ENCODE data around the gene STXBP2.
A peak's percentile ranks its signal among the peaks of the same experiment; 100 is the strongest.

The STXBP2 gene

GRCh38 chr19:7618348-7618747, 18.6 kb upstream of the STXBP2 start:
- H3K27ac Mint-ChIP-seq (ENCODE audit: low read depth): peak overlapping the region; percentile 50
- no peak for ATAC-seq (replicated peaks; ENCODE audit: extremely low read depth, poor library complexity, severe bottlenecking)
- H3K36me3 Mint-ChIP-seq (ENCODE audit: insufficient read depth): peaks cover 26% of the 10 kb centered on the region

GRCh38 chr19:7618771-7619510, 18.0 kb upstream of the STXBP2 start:
- Mint-ChIP-seq H3K9me3 (no peaks in the 10 kb centered on the region), H3K36me3 (ENCODE audit: insufficient read depth) (peaks cover 30% of the 10 kb centered on the region), H3K27ac (ENCODE audit: low read depth) (peak overlapping the region; percentile 50), H3K4me1 (peaks cover 8% of the 10 kb centered on the region), H3K4me3 (no peak overlapping the region), H3K27me3 (no peaks in the 10 kb centered on the region)
- ATAC-seq (replicated peaks; ENCODE audit: extremely low read depth, poor library complexity, severe bottlenecking) (no peak), DNase-seq (ENCODE audit: low spot score in 2 of 2) (no peak)

More at GRCh38 chr19:7618348-7618747, 18.6 kb upstream of the STXBP2 start:
- no peak overlapping the region for H3K4me3 Mint-ChIP-seq
- H3K4me1 Mint-ChIP-seq: peaks cover 8% of the 10 kb centered on the region
- no peaks in the 10 kb centered on the region for H3K27me3 Mint-ChIP-seq
- no peaks in the 10 kb centered on the region for H3K9me3 Mint-ChIP-seq
- no peak for DNase-seq (ENCODE audit: low spot score in 2 of 2)

- no peaks in the 10 kb centered on the region for H3K27me3 Mint-ChIP-seq
- no peak overlapping the region for H3K4me3 Mint-ChIP-seq
- ATAC-seq (replicated peaks; ENCODE audit: extremely low read depth, poor library complexity, severe bottlenecking): no peak
- H3K27ac Mint-ChIP-seq (ENCODE audit: low read depth): no peak overlapping the region
- peaks cover 8% of the 10 kb centered on the region for H3K4me1 Mint-ChIP-seq
- DNase-seq (ENCODE audit: low spot score in 2 of 2): no peak
- H3K36me3 Mint-ChIP-seq (ENCODE audit: insufficient read depth): peaks cover 34% of the 10 kb centered on the region
- no peaks in the 10 kb centered on the region for H3K9me3 Mint-ChIP-seq
Observed at GRCh38 chr19:7619671-7620441, 17.1 kb upstream of the STXBP2 start.

- H3K4me1 Mint-ChIP-seq: peaks cover 8% of the 10 kb centered on the region
- peaks cover 39% of the 10 kb centered on the region for H3K36me3 Mint-ChIP-seq (ENCODE audit: insufficient read depth)
- no peak for ATAC-seq (replicated peaks; ENCODE audit: extremely low read depth, poor library complexity, severe bottlenecking)
- no peaks in the 10 kb centered on the region for H3K27me3 Mint-ChIP-seq
- no peak overlapping the region for H3K27ac Mint-ChIP-seq (ENCODE audit: low read depth)
- no peak overlapping the region for H3K4me3 Mint-ChIP-seq
- no peaks in the 10 kb centered on the region for H3K9me3 Mint-ChIP-seq
- DNase-seq (ENCODE audit: low spot score in 2 of 2): no peak
Observed at GRCh38 chr19:7620442-7621412, 16.2 kb upstream of the STXBP2 start.

GRCh38 chr19:7622933-7623685, 13.8 kb upstream of the STXBP2 start:
- H3K27me3 Mint-ChIP-seq: no peaks in the 10 kb centered on the region
- H3K4me1 Mint-ChIP-seq: peaks cover 14% of the 10 kb centered on the region
- no peak overlapping the region for H3K4me3 Mint-ChIP-seq
- H3K36me3 Mint-ChIP-seq (ENCODE audit: insufficient read depth): peaks cover 53% of the 10 kb centered on the region
- H3K27ac Mint-ChIP-seq (ENCODE audit: low read depth): peak overlapping the region; percentile 49
- DNase-seq (ENCODE audit: low spot score in 2 of 2) (no peak), ATAC-seq (replicated peaks; ENCODE audit: extremely low read depth, poor library complexity, severe bottlenecking) (no peak)
- no peaks in the 10 kb centered on the region for H3K9me3 Mint-ChIP-seq

- DNase-seq (ENCODE audit: low spot score in 2 of 2) (no peak), ATAC-seq (replicated peaks; ENCODE audit: extremely low read depth, poor library complexity, severe bottlenecking) (no peak)
- H3K4me1 Mint-ChIP-seq: peaks cover 15% of the 10 kb centered on the region
- no peak overlapping the region for H3K4me3 Mint-ChIP-seq
- peaks cover 54% of the 10 kb centered on the region for H3K36me3 Mint-ChIP-seq (ENCODE audit: insufficient read depth)
- H3K27ac Mint-ChIP-seq (ENCODE audit: low read depth): no peak overlapping the region
- no peaks in the 10 kb centered on the region for H3K27me3 Mint-ChIP-seq
- H3K9me3 Mint-ChIP-seq: no peaks in the 10 kb centered on the region
Observed at GRCh38 chr19:7623725-7624603, 12.9 kb upstream of the STXBP2 start.

GRCh38 chr19:7624810-7625209, 12.1 kb upstream of the STXBP2 start:
- H3K27ac Mint-ChIP-seq (ENCODE audit: low read depth): no peak overlapping the region
- no peaks in the 10 kb centered on the region for H3K9me3 Mint-ChIP-seq
- no peaks in the 10 kb centered on the region for H3K27me3 Mint-ChIP-seq
- ATAC-seq (replicated peaks; ENCODE audit: extremely low read depth, poor library complexity, severe bottlenecking) (no peak), DNase-seq (ENCODE audit: low spot score in 2 of 2) (no peak)
- peaks cover 59% of the 10 kb centered on the region for H3K36me3 Mint-ChIP-seq (ENCODE audit: insufficient read depth)
- H3K4me1 Mint-ChIP-seq: peaks cover 23% of the 10 kb centered on the region
- no peak overlapping the region for H3K4me3 Mint-ChIP-seq

GRCh38 chr19:7625763-7626372, 11.0 kb upstream of the STXBP2 start:
- Mint-ChIP-seq H3K27ac (ENCODE audit: low read depth) (no peak overlapping the region), H3K27me3 (no peaks in the 10 kb centered on the region), H3K4me3 (no peak overlapping the region), H3K4me1 (peaks cover 34% of the 10 kb centered on the region), H3K9me3 (no peaks in the 10 kb centered on the region), H3K36me3 (ENCODE audit: insufficient read depth) (peaks cover 59% of the 10 kb centered on the region)
- DNase-seq (ENCODE audit: low spot score in 2 of 2) (no peak), ATAC-seq (replicated peaks; ENCODE audit: extremely low read depth, poor library complexity, severe bottlenecking) (no peak)

- peaks cover 35% of the 10 kb centered on the region for H3K4me1 Mint-ChIP-seq
- no peak overlapping the region for H3K27ac Mint-ChIP-seq (ENCODE audit: low read depth)
- ATAC-seq (replicated peaks; ENCODE audit: extremely low read depth, poor library complexity, severe bottlenecking): no peak
- H3K4me3 Mint-ChIP-seq: peak overlapping the region; percentile 50
- H3K9me3 Mint-ChIP-seq: no peaks in the 10 kb centered on the region
- DNase-seq (ENCODE audit: low spot score in 2 of 2): no peak
- peaks cover 54% of the 10 kb centered on the region for H3K36me3 Mint-ChIP-seq (ENCODE audit: insufficient read depth)
- H3K27me3 Mint-ChIP-seq: no peaks in the 10 kb centered on the region
Observed at GRCh38 chr19:7627166-7627565, 9.7 kb upstream of the STXBP2 start.

GRCh38 chr19:7628589-7629311, 8.2 kb upstream of the STXBP2 start:
- Mint-ChIP-seq H3K27me3 (no peaks in the 10 kb centered on the region), H3K4me1 (peaks cover 35% of the 10 kb centered on the region), H3K4me3 (peak overlapping the region; percentile 96), H3K9me3 (no peaks in the 10 kb centered on the region), H3K27ac (ENCODE audit: low read depth) (peak overlapping the region; percentile 100), H3K36me3 (ENCODE audit: insufficient read depth) (peaks cover 51% of the 10 kb centered on the region)
- DNase-seq (ENCODE audit: low spot score in 2 of 2): no peak
- no peak for ATAC-seq (replicated peaks; ENCODE audit: extremely low read depth, poor library complexity, severe bottlenecking)

Measured in central memory CD8-positive, alpha-beta T cell (primary cell).